ENCODE data around the gene NDOR1.

NDOR1 gene

GRCh38 chr9:137228506-137228967 is 23.0 kb downstream of the NDOR1 start:
- H3K36me3 ChIP-seq (ENCODE audit: low read length) = no peaks in the 10 kb centered on the region
- H2AFZ ChIP-seq (ENCODE audit: low read depth, low read length, severe bottlenecking) = no peak overlapping the region
- no peaks in the 10 kb centered on the region for H3K79me2 ChIP-seq (ENCODE audit: insufficient read depth, low read length)
- H3K4me3 ChIP-seq (ENCODE audit: insufficient read depth, low read length, poor library complexity, severe bottlenecking) = no peak overlapping the region
- no peaks in the 10 kb centered on the region for H3K27me3 ChIP-seq (ENCODE audit: low read length)
- TF ChIP-seq EZH2phosphoT487 (conservative IDR thresholded peaks at IDR 0.05; ENCODE audit: low read length) (no peak), CTCF (IDR thresholded peaks at IDR 0.05; ENCODE audit: insufficient read depth, low read length, poor library complexity, severe bottlenecking) (no peak)
- no peaks in the 10 kb centered on the region for H3K9me2 ChIP-seq (replicated peaks; ENCODE audit: insufficient read depth, low read length)
- H3F3A ChIP-seq (ENCODE audit: insufficient read depth) = no peaks in the 10 kb centered on the region
- H3K4me2 ChIP-seq (ENCODE audit: low read depth, low read length, poor library complexity, severe bottlenecking) = no peak overlapping the region
- H3K27ac ChIP-seq (ENCODE audit: low read depth, low read length) = no peak overlapping the region
- no peaks in the 10 kb centered on the region for H3K9me3 ChIP-seq (ENCODE audit: insufficient read depth, low read length)
- no peaks in the 10 kb centered on the region for H4K20me1 ChIP-seq (ENCODE audit: low read depth, low read length)
- no peak overlapping the region for H3K9ac ChIP-seq (ENCODE audit: low read length)

GRCh38 chr9:137228968-137229896 is 23.7 kb downstream of the NDOR1 start:
- no peak overlapping the region for H3K9ac ChIP-seq (ENCODE audit: low read length)
- no peak overlapping the region for H3K4me2 ChIP-seq (ENCODE audit: low read depth, low read length, poor library complexity, severe bottlenecking)

GRCh38 chr9:137229903-137230704 is 24.6 kb downstream of the NDOR1 start:
- H3K4me3 ChIP-seq (ENCODE audit: insufficient read depth, low read length, poor library complexity, severe bottlenecking) = no peak overlapping the region
- H3K36me3 ChIP-seq (ENCODE audit: low read length) = no peaks in the 10 kb centered on the region
- no peaks in the 10 kb centered on the region for H3K9me3 ChIP-seq (ENCODE audit: insufficient read depth, low read length)
- no peaks in the 10 kb centered on the region for H4K20me1 ChIP-seq (ENCODE audit: low read depth, low read length)
- TF ChIP-seq CTCF (IDR thresholded peaks at IDR 0.05; ENCODE audit: insufficient read depth, low read length, poor library complexity, severe bottlenecking) (no peak), EZH2phosphoT487 (conservative IDR thresholded peaks at IDR 0.05; ENCODE audit: low read length) (no peak)
- no peak overlapping the region for H2AFZ ChIP-seq (ENCODE audit: low read depth, low read length, severe bottlenecking)
- no peaks in the 10 kb centered on the region for H3K27me3 ChIP-seq (ENCODE audit: low read length)
- no peaks in the 10 kb centered on the region for H3K79me2 ChIP-seq (ENCODE audit: insufficient read depth, low read length)
- H3K9me2 ChIP-seq (replicated peaks; ENCODE audit: insufficient read depth, low read length) = no peaks in the 10 kb centered on the region
- no peak overlapping the region for H3K27ac ChIP-seq (ENCODE audit: low read depth, low read length)
- no peaks in the 10 kb centered on the region for H3F3A ChIP-seq (ENCODE audit: insufficient read depth)
- H3K4me2 ChIP-seq (ENCODE audit: low read depth, low read length, poor library complexity, severe bottlenecking) = no peak overlapping the region
- no peak overlapping the region for H3K9ac ChIP-seq (ENCODE audit: low read length)

More at GRCh38 chr9:137228968-137229896, 23.7 kb downstream of the NDOR1 start:
- Histone ChIP-seq H2AFZ (ENCODE audit: low read depth, low read length, severe bottlenecking) (no peak overlapping the region), H3F3A (ENCODE audit: insufficient read depth) (no peaks in the 10 kb centered on the region), H3K4me3 (ENCODE audit: insufficient read depth, low read length, poor library complexity, severe bottlenecking) (no peak overlapping the region), H3K36me3 (ENCODE audit: low read length) (no peaks in the 10 kb centered on the region), H3K9me3 (ENCODE audit: insufficient read depth, low read length) (no peaks in the 10 kb centered on the region), H4K20me1 (ENCODE audit: low read depth, low read length) (no peaks in the 10 kb centered on the region), H3K9me2 (replicated peaks; ENCODE audit: insufficient read depth, low read length) (no peaks in the 10 kb centered on the region), H3K27me3 (ENCODE audit: low read length) (no peaks in the 10 kb centered on the region), H3K27ac (ENCODE audit: low read depth, low read length) (no peak overlapping the region), H3K79me2 (ENCODE audit: insufficient read depth, low read length) (no peaks in the 10 kb centered on the region)
- no peak for TF ChIP-seq EZH2phosphoT487 (conservative IDR thresholded peaks at IDR 0.05; ENCODE audit: low read length)
- TF ChIP-seq CTCF (IDR thresholded peaks at IDR 0.05; ENCODE audit: insufficient read depth, low read length, poor library complexity, severe bottlenecking) = no peak

Data from SU-DHL-6 (cell line).